K562 (cell line): Measurements from ENCODE around the gene CDC45. TPM values are rescaled to one million over a fixed set of nuclear protein-coding genes. Genes with fewer than 3 reads are reported as not detected.

Experiments used
- BMI1 ChIP-seq: fragments of 150-350 bp; IDR thresholded peaks from 2 replicates; pipeline ENCODE4 v1.6.1; 2014; ENCODE audit warnings: low read length
- BRF1 ChIP-seq: IDR thresholded peaks from 3 replicates; pipeline ENCODE4 v1.6.1; 2011; ENCODE audit warnings: borderline replicate concordance, mild to moderate bottlenecking; ENCODE audit not compliant: insufficient read length; ENCODE audit errors: extremely low read depth
- CBX5 ChIP-seq: IDR thresholded peaks from 2 replicates; pipeline ENCODE4 v1.6.1; 2014; ENCODE audit warnings: low read depth, borderline replicate concordance
- CREBBP ChIP-seq: IDR thresholded peaks from one replicate; pipeline ENCODE4 v1.6.1; 2012; ENCODE audit warnings: low read depth, mild to moderate bottlenecking, control low read depth, inconsistent platforms, low read length
- DLX4 ChIP-seq: fragments of 250-450 bp; sonication (Bioruptor Pico); IDR thresholded peaks from 2 replicates; pipeline ENCODE4 v1.6.1; 2021; ENCODE audit warnings: mild to moderate bottlenecking
- GABPA ChIP-seq: fragments of 200-800 bp; sonication (Bioruptor generic); conservative IDR thresholded peaks from 2 replicates; pipeline ENCODE4 v1.6.1; 2016; ENCODE audit warnings: low read depth, missing genetic modification characterization, missing compliant biosample characterization
- HSF4 ChIP-seq: fragments of 250-450 bp; sonication (Bioruptor Pico); IDR thresholded peaks from 2 replicates; pipeline ENCODE4 v2.1.2; 2022; ENCODE audit warnings: mild to moderate bottlenecking, moderate library complexity, borderline replicate concordance
- MAFK ChIP-seq: IDR thresholded peaks from 2 replicates; pipeline ENCODE4 v1.6.1; 2011; ENCODE audit warnings: low read length, improper control_type of control experiment
- MAZ ChIP-seq, 2 experiments: fragments of 450-650 bp in 1 of 2; sonication (generic) in 1 of 2; formaldehyde crosslinking; IDR thresholded peaks in 1 of 2; conservative IDR thresholded peaks in 1 of 2; 2 replicates each; pipeline versions ENCODE4 v1.4.0 to v1.5.0; 2020; ENCODE audit warnings: mild to moderate bottlenecking in 1 of 2, missing genetic modification reagents in 1 of 2
- NFXL1 ChIP-seq: fragments of 450-650 bp; formaldehyde crosslinking; IDR thresholded peaks from 2 replicates; pipeline ENCODE4 v1.4.0; 2021; ENCODE audit warnings: mild to moderate bottlenecking
- NFYB ChIP-seq: IDR thresholded peaks from 2 replicates; pipeline ENCODE4 v1.6.1; 2011; ENCODE audit warnings: mild to moderate bottlenecking, moderate library complexity; ENCODE audit not compliant: insufficient read length; ENCODE audit errors: extremely low read depth
- RNF2 ChIP-seq: sonication (generic); IDR thresholded peaks from 2 replicates; pipeline ENCODE4 v1.6.1; 2016
- SAFB2 ChIP-seq: fragments of 200-400 bp; formaldehyde crosslinking; IDR thresholded peaks from 2 replicates; pipeline ENCODE4 v1.6.1; 2018; ENCODE audit warnings: borderline replicate concordance, low read length, low read depth, moderate library complexity; ENCODE audit not compliant: severe bottlenecking
- SMC3 ChIP-seq: conservative IDR thresholded peaks from 2 replicates; pipeline ENCODE4 v1.6.1; 2011; ENCODE audit warnings: low read depth, low read length, improper control_type of control experiment; ENCODE audit not compliant: insufficient read depth
- TCF15 ChIP-seq: fragments of 250-450 bp; sonication (Bioruptor Pico); IDR thresholded peaks from 2 replicates; pipeline ENCODE4 v1.8.0; 2022; ENCODE audit warnings: moderate library complexity, mild to moderate bottlenecking, inconsistent platforms
- TSC22D4 ChIP-seq: fragments of 450-650 bp; IDR thresholded peaks from 2 replicates; pipeline ENCODE4 v1.6.1; 2016; ENCODE audit warnings: missing genetic modification characterization, missing biosample characterization, control low read depth
- ZNF609 ChIP-seq: sonication (generic); formaldehyde crosslinking; IDR thresholded peaks from 2 replicates; pipeline ENCODE4 v1.8.1; 2023; ENCODE audit warnings: missing genetic modification reagents, mild to moderate bottlenecking, borderline replicate concordance
- polyA plus RNA-seq, 8 experiments: library from polyadenylated mRNA; depleted of rRNA in 4 of 8; stranded (reverse) in 5 of 8; unstranded in 3 of 8; fragments of >200 nt; fragmentation: Nextera tagmentation in 2 of 8; fragmentation: Illumina TruSeq in 1 of 8; extraction: Ambion mirVana in 2 of 8; extraction: Trizol in 1 of 8; gene quantifications; 2 replicates each; pipeline versions ENCODE4 v1.2.1 to v1.2.3, GENCODE V29; 2011 to 2014; ENCODE audit warnings: inconsistent platforms in 1 of 8, missing spikeins in 1 of 8
- total RNA-seq, 7 experiments: library from RNA; depleted of rRNA in 6 of 7; stranded (reverse); fragments of >200 nt in 6 of 7; fragmentation: Illumina TruSeq in 2 of 7; extraction: Trizol in 2 of 7; gene quantifications; 2 replicates each; pipeline versions ENCODE4 v1.2.1 to v1.2.3, GENCODE V29; 2011 to 2021; ENCODE audit warnings: low replicate concordance in 1 of 7

The CDC45 gene
- total and polyA plus RNA-seq, 9 of the 15 experiments (the other 6 are each of a cell fraction or from before 2014, with no cell fraction given) = 251 to 580 (median 410) TPM

GRCh38 chr22:19446603-19447329, 33.0 kb upstream of the CDC45 start (continued):
- TF ChIP-seq RNF2 (no peak), MAZ (CRISPR knock-in tag; conservative IDR thresholded peaks at IDR 0.05 in 1 of 2, IDR thresholded peaks at IDR 0.05 in 1 of 2) (no peak; a peak in 2 of 4 replicates), CBX5 (no peak), DLX4 (no peak), SAFB2 (no peak), SMC3 (no peak), NFYB (no peak), TCF15 (CRISPR knock-in tag) (no peak; the same call in 1 of the 2 replicates), BRF1 (no peak), GABPA (tag) (no peak), CREBBP (no peak), NFXL1 (CRISPR knock-in tag) (no peak), ZNF609 (no peak), TSC22D4 (tag) (no peak), MAFK (no peak), HSF4 (no peak), BMI1 (no peak)
